ENCODE data around the gene RAB23. TPM values are rescaled to one million over a fixed set of nuclear protein-coding genes. Genes with fewer than 3 reads are reported as not detected.

The RAB23 gene
- total RNA-seq, 1 experiment from 2014 or later, result 18.1 TPM

- Histone ChIP-seq H3K14ac (ENCODE audit: insufficient read depth, low read length) (no peak overlapping the region), H3K4me1 (ENCODE audit: insufficient read depth, low read length) (no peaks in the 10 kb centered on the region; the same call in 1 of the 2 replicates), H3K23ac (ENCODE audit: insufficient read length, low read depth, low read length) (no peak overlapping the region), H3K27me3 (ENCODE audit: insufficient read depth, low read length) (no peaks in the 10 kb centered on the region), H2BK12ac (ENCODE audit: insufficient read length, low read depth, low read length) (no peak overlapping the region), H3K9ac (ENCODE audit: extremely low read depth, insufficient read length, low read length) (no peak overlapping the region), H2AFZ (ENCODE audit: low read length) (no peak overlapping the region), H2BK120ac (ENCODE audit: low read depth, low read length, poor library complexity, severe bottlenecking) (no peak overlapping the region), H2AK5ac (ENCODE audit: insufficient read length, low read length) (no peak overlapping the region), H3K27ac (ENCODE audit: insufficient read length, low read depth, low read length) (no peak overlapping the region), H3T11ph (ENCODE audit: low read length) (no peak overlapping the region), H3K56ac (ENCODE audit: insufficient read length, low read depth, low read length) (no peak overlapping the region), H3K9me3 (ENCODE audit: control insufficient read depth, low read depth, low read length) (no peaks in the 10 kb centered on the region), H2BK5ac (ENCODE audit: insufficient read length, low read length) (no peak overlapping the region), H3K4me2 (ENCODE audit: insufficient read depth, insufficient read length, low read length) (no peak overlapping the region), H3K4ac (ENCODE audit: low read depth, low read length) (no peak overlapping the region), H3K23me2 (ENCODE audit: insufficient read length, low read depth, low read length, poor library complexity, severe bottlenecking) (no peaks in the 10 kb centered on the region), H3K18ac (ENCODE audit: insufficient read length, low read depth, low read length) (no peak overlapping the region), H2BK15ac (ENCODE audit: low read depth, low read length) (no peak overlapping the region), H3K79me1 (ENCODE audit: insufficient read depth, low read depth, low read length, poor library complexity, severe bottlenecking) (peaks cover 4% of the 10 kb centered on the region), H4K5ac (ENCODE audit: insufficient read length, low read depth, low read length) (no peak overlapping the region), H4K8ac (replicated peaks; ENCODE audit: insufficient read length, low read depth, low read length) (no peak overlapping the region), H4K20me1 (ENCODE audit: control insufficient read depth, insufficient read depth, insufficient read length) (no peaks in the 10 kb centered on the region), H3K79me2 (ENCODE audit: insufficient read depth, low read length) (no peaks in the 10 kb centered on the region; the same call in 1 of the 2 replicates), H2BK20ac (ENCODE audit: low read depth, low read length, poor library complexity, severe bottlenecking) (no peak overlapping the region), H4K91ac (ENCODE audit: insufficient read length, low read depth, low read length) (no peak overlapping the region)
- peaks cover 13 to 14% of the 10 kb centered on the region in 2 experiments for H3K4me1 Mint-ChIP-seq
- no peaks in the 10 kb centered on the region for H3K9me3 Mint-ChIP-seq
- peak overlapping the region in 1 of 3 experiments; percentile 92; a peak in 2 of 7 replicates for H3K27ac Mint-ChIP-seq
- peaks cover 0 to 32% (median 19%) of the 10 kb centered on the region in 3 experiments; a peak in 6 of 7 replicates for H3K36me3 Mint-ChIP-seq (ENCODE audit: insufficient read depth in 1 of 3, low read depth in 3 of 3)
- no peak for TF ChIP-seq CTCF (conservative IDR thresholded peaks at IDR 0.05)
- no CpG with 5 or more reads among the region's 2 CpGs for WGBS (ENCODE audit: extremely low coverage, insufficient read length, low lambda C conversion rate)
- DNase-seq, result no peak
- H3K4me3 Mint-ChIP-seq, result no peak overlapping the region; a peak in 1 of 5 replicates
- no peaks in the 10 kb centered on the region for H3K27me3 Mint-ChIP-seq (ENCODE audit: low read depth)
Measured at GRCh38 chr6:57195457-57195856, 26.6 kb downstream of the RAB23 start.
